GM21619 (cell line): ENCODE measurements around the gene TMEM154.
"Not testable (repeated sequence)": the region's sequence is repeated elsewhere in the genome, so short reads cannot be mapped to it uniquely, and the experiment has no call there.

Experiments used
- ATAC-seq: cut with Tn5 transposase; IDR thresholded peaks from one replicate; pipeline ENCODE4 v1.9.1; 2021; ENCODE audit not compliant: unreplicated experiment

The TMEM154 gene

GRCh38 chr4:152668338-152668964 is 11.3 kb downstream of the TMEM154 start:
- no peak for ATAC-seq

GRCh38 chr4:152667781-152668180 is 12.0 kb downstream of the TMEM154 start:
- no peak for ATAC-seq

DNA sequence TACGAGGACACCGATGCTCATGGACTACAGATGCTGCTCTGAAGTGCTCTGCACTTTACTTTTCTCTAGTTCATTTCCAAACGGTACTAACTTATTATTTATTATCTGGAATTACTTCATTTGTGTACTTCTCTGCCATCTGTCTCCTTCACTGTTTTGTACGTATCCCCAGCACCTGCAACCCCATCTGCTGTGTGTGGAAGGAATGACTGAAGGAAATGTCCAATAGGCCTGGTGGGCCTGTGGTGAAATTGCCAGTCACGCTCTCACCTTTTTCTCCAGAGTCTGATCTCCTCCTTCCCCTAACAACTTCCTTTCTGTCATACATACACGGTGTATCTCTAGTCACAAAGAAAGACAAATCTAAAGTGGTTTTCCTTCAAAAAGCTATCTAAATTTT is 12.9 kb downstream of the TMEM154 start:
- no peak for ATAC-seq

DNA sequence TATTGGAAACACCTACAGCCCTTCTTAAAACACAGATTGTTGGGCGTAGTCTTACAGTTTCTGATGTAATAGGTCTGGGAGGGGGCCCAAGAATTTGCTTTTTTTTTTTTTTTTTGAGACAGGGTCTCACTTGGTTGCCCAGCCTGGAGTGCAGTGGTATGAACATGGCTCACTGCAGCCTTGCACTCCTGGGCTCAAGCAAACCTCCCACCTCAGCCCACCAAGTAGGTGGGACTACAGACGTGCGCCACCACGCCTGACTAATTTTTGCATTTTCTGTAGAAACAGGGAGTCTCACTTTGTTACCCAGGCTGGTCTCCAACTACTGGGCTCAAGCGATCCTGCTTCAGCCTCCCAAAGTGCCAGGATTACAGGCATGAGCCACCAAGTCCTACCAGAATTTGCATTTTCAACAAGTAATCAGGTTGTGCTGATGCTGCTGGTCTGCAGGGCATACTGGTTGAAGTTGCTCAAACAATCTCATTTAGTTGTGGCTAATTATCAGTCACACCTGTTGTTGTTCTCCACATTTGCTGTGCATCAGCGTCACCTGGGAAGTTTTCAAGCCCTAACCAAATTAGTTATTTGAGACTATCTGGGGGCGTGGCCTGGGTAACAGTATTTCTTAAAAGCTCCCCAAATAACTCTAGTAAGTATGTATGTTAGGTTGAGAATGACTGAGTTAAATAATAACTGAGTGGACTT is 14.0 kb downstream of the TMEM154 start:
- peak; percentile 26 for ATAC-seq

DNA sequence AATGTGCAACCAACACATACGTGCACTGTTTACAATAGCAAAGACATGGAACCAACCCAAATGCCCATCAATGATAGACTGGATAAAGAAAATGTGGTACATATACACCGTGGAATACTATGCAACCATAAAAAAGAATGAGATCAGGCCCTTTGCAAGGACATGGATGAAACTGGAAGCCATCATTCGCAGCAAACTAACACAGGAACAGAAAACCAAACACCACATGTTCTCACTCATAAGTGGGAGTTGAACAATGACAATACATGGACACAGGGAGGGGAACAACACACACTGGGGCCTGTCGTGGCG is 15.8 kb downstream of the TMEM154 start:
- not testable (repeated sequence) for ATAC-seq

DNA sequence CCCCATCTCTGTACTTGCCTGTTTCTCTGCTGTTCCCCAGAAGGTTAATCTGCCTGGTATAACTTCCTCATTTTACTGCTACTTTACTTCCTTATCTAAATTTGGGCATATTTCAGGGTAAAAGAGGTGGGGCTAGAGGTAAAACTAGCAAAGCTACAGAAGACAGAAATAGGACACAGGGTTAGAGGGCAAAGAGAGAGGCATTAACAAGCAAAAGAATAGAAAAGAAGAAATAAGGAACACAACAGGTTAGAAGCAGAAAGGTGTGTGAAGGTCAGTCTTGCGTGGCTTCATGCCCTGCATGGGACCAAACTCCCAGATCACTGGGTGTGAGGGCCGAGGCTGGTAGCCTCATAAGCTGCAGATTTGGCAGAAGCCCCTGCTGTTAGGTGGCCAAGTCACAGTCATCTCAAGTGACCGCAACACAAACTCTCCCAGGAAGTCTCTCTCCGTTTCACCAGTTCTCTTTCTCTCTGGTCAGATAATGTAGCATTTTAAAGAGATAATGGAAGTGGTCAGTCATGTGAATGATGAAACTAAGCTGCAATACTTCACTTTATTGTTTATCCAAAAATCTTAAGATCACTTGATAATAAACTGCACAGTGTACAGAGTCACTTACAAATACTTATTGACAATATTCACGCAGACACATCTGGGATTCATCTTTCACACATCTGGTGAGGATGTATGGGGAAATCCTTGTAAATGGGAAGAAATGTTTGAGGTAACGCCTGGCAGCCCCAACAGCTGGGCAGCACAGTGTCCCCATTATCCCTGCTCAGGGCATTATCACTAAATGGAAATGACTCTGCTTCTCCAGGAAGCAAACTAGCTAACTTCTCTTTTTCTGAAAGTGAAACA is 16.4 kb downstream of the TMEM154 start:
- peak; percentile 51 for ATAC-seq

- ATAC-seq: no peak
These were observed 18.1 kb downstream of the TMEM154 start for GRCh38 chr4:152661649-152662048.

DNA sequence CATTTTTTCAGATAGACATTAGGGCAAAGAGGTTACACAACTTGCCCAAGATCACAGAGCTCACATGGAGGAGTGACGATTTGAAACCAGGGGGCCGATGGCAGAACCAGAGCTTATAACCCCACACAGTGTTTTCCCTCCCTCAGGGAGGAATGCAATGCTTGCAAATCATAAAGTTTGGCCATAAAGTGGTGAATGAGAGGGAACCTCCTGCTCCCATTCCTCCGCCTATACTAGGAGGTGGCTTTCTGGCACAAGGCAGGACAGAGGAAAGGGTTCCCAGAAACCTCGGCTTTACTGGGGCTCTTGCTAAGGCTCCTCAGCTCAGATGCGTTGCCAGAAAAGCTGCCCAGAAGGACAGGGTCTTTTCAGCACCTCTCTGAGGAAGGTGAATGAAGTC is 19.3 kb downstream of the TMEM154 start:
- ATAC-seq: no peak

DNA sequence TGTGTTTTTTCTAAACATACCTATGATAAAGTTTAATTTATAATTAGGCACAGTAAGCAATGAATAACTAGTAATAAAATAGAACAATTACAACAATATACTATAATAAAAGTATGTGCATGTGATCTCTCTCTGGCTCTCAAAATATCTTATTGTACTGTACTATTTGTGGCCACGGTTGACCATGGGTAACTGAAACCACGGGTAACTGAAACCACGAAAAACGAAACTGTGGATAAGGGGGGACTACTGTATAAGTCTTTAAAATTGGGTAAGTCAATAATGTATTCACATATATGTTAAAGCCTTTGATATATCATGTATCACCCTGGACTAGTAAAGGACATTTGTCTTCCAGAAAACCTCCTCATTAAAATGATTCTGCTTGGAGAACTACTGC is 20.0 kb downstream of the TMEM154 start:
- no peak for ATAC-seq

DNA sequence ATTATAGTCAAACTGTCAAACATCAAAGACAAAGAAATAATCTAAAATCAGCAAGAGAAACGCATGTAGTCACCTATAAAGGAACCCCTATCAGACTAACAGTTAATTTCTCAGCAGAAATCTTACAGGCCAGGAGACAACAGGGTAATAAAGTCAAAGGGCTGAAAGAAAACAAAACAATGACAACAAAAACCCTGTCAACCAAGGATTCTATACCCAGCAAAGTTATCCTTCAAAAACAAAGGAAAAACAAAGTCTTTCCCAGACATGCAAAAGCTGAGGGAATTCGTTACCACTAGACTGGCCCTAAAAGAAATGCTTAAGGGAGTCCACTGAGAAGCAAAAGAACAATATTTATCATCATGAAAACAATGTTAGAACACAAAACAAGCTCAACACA is 22.1 kb downstream of the TMEM154 start:
- no peak for ATAC-seq

GRCh38 chr4:152655272-152656129 is 24.3 kb downstream of the TMEM154 start:
- ATAC-seq: no peak

DNA sequence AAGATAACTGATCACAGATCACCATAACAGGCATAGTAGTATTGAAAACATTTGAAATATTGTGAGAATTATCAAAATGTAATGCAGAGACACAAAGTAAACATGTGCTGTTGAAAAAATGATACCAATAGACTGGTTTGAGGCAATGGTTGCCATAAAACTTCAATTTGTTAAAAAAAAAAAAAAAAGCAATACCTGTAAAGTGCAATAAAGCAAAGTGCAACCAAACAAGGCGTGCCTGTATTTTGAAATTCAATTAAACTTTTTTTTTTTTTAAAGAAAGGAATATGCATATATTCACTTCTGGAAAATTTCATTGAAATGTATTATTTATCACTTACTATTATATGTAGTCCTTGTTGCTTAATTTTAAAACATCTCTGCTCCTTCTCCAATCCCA is 27.7 kb downstream of the TMEM154 start:
- no peak for ATAC-seq

- no peak for ATAC-seq
These were observed 28.2 kb downstream of the TMEM154 start for GRCh38 chr4:152651473-152652060.

DNA sequence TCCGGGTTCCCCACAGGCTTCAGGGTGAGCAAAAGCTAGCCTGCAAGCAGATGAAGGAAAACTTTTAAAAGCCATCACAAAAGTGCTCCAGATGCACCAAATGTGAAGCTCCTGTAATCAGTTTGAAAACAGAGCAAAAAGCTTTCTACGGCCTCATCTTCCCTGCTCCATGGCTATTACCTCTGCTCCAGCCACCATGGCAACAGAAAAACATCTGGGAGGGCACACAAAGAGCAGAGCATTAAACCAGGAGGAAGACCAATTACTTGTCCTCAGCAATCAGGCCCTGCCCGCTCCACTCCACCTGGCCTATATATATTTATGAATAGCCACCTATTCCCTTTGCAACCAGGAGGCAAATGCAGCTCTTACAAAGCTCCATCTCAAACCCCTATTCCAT is 33.6 kb downstream of the TMEM154 start:
- ATAC-seq: no peak

- ATAC-seq: no peak
These were observed 35.7 kb downstream of the TMEM154 start for GRCh38 chr4:152644130-152644529.

DNA sequence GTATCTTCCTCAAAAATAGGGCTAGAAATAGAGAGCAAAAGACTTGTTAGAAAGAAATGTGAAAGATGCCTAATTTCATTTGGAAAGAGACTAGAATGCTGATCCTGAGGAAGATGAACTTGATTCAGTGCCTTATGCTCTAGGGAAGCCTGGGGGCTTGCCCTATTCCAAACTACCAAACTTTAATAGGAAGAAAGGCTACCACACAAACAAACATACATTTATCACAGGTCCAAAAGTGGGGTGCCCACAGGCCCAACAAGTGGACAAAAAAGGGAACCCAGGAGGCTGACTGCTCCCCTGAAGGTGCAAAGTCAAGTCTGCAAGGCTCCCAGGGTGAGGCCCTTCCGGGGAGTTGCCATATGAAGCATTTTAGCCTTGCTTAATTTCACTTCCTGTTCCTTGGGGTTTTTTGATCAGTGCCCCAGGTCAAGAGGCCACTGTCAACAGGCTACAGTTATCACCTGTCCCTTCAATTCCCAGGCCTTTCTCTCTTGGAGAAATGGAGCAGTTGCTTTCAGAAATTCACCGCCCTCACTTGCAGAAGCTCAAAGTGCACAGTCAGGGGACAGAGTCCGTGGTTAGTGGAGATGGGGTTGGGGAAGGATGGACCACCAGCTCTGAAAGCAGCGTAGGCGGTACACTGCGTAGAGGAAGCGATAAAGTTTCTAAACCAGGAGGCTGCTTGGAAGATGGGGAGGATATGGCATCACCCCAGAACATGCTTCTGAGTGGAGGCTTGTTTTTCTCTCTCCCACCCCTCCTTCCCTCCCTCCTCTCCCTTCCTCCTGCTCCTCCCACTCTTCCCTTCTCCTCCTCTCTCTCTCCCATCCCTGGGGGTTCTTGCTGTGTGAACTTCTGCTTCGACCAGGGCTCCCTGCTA is 36.4 kb downstream of the TMEM154 start:
- ATAC-seq: peak; percentile 92

DNA sequence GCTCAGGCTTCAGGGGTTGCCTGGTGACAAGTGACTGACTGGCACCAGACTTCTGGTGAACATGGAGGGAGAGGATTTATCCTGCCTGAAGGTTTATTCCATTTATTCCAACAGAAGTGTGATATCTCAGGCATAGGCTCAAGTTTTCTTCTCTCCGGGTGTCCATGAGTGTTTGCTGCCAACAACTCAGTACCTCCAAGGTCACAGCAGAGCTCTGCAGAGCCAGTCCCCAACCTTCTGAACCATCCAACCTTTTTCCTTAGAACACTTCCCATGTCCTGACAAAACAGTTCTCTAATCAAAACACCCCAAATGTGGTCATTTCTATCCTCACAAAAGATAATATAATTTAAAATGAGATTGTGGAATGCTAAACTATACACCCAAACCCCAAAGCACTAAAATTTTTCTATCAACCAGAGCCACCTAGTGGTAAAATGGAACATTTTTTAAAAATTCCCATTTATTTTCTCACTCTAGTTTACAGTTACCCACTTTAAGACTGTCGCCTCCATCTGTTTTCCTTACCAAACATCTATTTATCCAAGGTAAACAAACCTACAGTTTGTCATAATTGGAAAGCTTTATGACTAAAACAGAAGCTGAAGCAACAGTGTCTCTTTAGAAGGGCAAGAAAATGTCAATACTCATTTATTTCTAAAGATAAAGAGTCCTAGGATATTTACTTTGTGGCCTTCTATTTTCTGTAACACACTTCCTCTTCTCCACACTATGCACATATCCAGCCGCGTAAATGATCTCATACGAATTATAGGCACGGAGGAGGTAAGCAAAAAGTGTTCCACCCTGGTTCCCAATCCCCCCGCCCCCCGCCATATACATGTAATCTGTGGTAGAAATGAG is 39.5 kb downstream of the TMEM154 start:
- no peak for ATAC-seq

DNA sequence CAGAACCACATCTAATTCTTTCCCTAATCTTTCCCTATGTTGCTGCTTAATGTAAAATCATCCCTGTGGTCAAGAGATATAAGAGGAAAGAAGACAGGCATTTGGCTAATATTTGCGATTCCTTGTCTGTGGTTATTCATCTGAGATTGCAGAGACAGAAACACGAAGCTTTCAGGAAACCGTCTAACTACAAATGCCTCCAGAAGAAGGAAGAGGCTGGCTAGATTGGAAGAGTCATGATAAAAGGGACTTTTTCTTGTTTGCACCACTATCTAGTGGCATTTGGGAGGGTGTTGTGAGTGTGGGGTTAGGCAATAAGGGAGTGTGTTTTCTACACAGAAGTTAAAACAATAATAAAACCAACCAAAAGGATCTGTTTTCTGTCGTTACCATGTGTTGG is 43.9 kb downstream of the TMEM154 start:
- no peak for ATAC-seq
